NCI-H2196 (cell line): ENCODE measurements around the gene SFMBT2.

Experiments
- DNase-seq: peaks from one replicate; lab custom pipeline; 2025; ENCODE audit not compliant: unreplicated experiment; lab: John Stamatoyannopoulos, UW

The SFMBT2 gene

DNA sequence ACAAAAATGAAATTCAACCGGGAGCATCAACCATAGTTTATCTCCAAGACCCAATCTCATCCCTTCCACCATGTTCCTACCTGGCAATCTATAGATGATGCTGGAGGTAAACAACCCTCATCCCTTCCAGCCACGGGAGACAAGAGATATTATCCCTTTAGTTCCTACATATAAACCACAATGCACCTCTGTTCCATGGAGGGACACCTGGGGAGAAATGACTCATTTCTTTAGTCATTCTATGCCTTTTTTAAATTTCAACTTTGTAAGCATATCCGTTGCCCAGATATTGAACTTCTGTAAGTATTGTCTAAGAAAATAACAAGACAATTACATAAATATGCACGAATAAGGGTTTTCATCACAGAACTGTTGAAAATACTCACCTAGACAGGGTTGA, 15.5 kb upstream of the SFMBT2 start:
- DNase-seq: no peak

GRCh38 chr10:7425691-7426090, 14.9 kb upstream of the SFMBT2 start:
- no peak for DNase-seq

DNA sequence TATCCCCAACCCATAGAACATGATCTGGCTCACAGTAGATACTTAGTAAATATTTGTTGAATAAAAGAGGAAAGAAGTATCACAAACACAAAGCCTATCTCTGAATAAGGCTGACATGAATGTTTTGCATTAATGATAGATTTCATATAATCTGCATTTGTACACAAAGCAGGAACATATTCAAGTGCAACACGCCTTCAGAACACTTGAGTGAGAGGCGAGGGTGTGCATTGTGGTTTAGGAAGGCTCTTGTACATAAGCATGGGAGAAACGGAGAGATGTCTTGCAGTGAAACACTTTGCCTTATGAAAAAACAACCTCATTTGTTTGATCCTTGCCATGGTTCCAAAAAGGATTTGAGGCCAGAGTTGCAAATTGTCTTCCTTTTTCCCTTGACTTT, 14.1 kb upstream of the SFMBT2 start:
- no peak for DNase-seq

DNA sequence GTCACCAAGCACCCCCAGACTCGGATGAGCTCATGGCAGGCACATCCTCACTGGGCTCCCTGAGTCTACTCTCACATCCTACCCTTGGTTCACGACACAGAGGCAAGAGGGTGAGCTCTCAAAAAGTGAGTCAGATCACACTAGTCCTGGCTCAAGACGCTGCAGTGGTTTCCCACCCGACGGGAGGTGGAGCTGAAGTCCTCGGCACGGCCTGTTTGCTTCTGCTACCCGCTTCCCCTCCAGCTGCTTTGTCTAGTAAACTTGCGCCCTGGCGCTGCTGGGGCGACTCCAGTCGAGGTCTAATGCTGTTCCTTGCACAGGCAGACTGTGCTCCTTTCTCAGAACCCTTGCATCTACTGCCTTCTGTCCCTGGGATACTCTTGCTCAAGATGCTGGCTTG, 13.5 kb upstream of the SFMBT2 start:
- no peak for DNase-seq

- no peak for DNase-seq
Measured at GRCh38 chr10:7423521-7423920, 12.7 kb upstream of the SFMBT2 start.

GRCh38 chr10:7421526-7421925, 10.7 kb upstream of the SFMBT2 start:
- no peak for DNase-seq

- no peak for DNase-seq
Measured at GRCh38 chr10:7419998-7420397, 9.2 kb upstream of the SFMBT2 start.

DNA sequence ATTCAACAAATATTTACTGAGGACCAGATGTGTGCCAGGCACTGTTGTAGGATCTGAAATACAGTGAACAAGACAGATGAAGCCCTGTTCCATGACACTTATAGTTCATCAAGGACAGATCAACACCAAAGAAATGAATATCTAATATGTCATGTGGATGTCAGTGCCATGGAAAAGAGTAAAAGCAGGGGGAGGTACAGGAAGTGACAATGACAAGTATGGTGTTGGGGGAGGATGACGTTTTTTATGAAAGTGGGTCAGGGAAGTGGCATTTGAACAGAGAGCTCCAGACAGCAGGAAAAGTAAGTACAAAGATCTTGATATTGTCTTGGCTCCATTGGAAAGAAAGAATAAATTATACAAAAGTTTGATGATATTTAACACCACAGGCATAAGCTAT, 7.0 kb upstream of the SFMBT2 start:
- DNase-seq: no peak

GRCh38 chr10:7417103-7417623, 6.3 kb upstream of the SFMBT2 start:
- peak; percentile 0 for DNase-seq

DNA sequence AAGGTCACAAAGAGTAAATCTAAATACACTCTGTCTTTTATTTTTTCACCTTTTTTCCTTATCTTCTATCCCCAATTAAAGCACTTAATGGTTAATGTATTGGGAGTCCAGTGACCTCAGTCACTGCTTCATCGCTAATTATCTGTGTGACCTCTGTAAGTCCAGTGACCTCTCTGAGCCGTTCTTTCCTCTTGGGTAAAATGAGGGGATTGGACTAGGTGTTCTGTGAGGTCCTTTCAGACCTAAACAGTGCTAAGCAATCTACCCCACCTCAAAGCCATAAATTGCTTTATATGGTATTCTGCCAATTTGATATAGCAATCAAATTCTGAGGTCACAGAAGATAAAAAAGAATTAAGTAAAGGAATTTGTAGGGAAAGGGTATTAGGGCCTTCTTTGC, 3.9 kb upstream of the SFMBT2 start:
- DNase-seq: no peak

- no peak for DNase-seq
Measured at GRCh38 chr10:7412928-7413282, 2.1 kb upstream of the SFMBT2 start.

- DNase-seq: no peak
Measured at GRCh38 chr10:7412237-7412927, 1.5 kb upstream of the SFMBT2 start.

DNA sequence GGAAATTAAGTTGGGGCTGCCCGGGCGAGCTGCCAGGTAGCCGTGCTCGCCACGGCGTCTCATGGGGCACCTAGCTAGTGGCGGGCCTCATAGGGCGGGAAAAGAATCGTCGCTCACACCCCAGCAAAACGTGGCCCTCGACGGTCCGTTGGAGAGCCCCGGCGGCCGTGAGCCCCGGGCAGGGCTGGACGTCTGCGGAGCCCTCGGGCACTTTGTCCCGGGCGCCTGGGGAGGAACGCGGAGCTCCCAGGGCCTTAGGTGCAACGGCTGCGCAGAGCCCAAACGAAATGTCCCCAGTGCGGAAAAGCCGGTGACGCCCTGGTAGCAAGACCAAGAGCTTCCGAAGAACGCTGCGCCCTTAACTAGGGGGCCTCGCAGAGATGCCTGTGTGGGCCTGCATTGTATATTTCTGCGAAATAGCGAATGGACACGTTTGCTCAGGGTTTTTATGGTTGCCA, 866 bp upstream of the SFMBT2 start:
- no peak for DNase-seq

DNA sequence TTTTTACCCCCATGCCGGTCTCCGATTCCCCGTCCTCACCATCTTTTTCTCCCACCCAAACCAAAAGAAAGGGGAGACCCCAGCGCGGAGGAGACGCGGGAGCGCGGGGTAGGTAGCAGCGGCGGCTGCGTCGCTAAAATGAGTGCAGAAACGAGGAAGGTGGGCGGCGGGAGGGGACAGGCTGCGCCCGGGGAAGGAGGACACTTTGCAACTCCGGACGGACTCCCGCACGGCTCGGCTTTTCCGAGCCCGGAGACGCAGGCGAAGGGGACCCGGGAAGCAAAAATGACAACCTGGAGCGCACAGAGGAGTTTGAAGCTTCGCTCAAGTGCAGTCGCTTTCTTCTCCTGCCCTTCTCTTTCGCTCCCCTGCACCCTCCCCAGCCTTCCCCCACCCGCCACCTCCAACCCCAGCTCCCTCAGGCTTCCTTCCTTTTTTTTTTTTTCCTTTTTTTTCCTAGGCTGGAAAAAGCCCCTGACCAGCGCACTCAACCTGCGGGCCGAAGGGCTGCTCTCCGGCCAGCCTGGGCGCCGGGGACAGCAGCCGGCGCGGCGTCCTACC, 453 bp downstream of the SFMBT2 start:
- no peak for DNase-seq

DNA sequence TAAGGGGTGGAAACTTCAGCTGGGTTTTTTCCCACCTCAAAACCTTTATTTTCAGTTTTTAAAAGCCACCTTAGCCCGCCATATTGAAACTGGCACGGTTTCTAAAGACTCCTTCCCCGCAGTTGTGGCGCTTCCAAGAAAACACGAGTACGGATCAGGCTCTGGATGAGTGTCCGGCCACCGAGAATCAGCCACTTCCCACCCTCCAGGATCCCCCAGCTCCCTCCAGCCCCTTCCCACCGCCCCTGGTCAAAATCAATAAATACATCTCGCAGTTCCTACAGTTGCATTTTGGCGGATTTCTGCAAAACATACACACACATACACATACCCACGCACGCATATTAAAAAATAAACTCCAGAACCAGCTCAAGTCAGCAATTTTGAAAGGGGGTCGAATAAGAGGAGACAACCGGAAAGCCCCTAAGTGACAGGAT, 1.1 kb downstream of the SFMBT2 start:
- DNase-seq: no peak

DNA sequence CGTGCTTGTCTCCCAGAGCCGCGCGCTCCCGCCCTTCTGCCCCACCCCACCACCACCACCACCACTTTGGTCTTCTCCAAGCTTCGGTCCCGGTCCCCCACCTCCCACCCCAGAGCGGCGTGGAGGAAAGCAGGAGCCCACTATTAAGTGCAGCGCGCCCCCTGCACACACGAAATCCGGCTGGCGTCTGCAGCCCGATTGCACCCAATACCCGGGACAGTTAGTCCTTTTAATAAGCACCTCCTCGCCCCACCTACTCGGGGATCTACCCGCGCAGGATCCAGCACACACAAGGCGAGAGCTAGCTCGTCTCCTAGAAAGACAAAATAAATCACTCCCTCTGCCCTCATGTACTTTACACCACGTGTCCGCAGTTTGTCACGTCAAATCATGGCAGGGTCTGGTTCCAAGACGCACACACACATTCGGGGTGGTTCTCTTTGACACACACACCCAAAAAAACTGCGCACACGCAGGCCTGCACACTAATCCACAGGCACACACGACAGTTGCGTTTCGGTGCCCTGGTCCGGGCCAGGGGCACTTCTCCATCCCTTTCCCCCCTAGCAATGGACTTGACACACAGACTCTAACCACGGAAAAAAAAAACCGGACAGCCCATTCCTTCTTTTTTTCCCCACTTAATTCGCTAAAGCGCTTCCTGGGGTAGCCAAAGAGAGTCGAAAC, 1.6 kb downstream of the SFMBT2 start:
- no peak for DNase-seq

- no peak for DNase-seq
Measured at GRCh38 chr10:7408291-7409044, 2.4 kb downstream of the SFMBT2 start.

DNA sequence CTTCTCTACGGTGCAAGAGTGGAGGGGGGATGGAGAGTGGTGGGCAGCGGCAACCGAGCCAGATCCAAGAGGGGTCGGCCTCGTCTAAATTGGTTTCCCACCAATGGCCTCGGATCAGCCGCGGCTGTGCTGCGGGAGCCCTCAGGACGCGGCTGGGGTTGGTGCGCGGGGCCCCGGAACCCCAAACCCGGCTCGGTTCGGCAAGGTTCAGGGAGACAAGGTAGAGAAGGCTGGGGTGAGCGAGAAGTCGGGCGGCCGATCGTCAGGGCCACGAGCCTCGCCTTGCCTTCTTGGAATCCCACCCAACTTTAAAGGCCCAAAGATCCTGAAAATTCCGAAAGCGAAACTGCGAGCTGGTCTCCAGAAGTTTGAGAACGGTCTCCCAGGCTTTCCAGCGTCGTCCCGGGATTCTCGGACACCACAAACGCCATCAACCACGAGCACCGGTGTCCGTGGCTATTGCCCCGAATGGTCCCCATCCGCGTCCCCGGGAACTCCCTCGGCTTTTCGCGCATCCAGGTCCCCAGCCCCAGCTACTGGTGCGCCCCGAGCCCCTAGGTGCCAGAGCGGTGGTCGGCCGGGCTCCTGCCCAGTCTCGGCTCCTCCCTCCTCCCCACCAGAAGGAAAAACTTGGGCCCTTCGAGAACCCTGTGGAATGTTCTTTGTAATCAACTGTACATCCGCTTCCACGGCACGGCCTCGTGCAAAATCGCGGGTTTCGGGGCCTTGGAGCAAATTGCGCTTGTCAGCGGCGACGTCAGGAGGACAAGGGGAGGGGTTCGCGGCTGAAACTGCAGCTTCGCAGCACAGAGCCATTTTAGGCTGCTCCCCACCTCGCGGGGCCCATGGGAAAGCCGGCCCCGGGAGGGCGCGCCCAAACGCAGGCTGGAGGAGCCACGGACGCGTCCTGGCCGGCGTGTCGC, 3.2 kb downstream of the SFMBT2 start:
- DNase-seq: no peak

DNA sequence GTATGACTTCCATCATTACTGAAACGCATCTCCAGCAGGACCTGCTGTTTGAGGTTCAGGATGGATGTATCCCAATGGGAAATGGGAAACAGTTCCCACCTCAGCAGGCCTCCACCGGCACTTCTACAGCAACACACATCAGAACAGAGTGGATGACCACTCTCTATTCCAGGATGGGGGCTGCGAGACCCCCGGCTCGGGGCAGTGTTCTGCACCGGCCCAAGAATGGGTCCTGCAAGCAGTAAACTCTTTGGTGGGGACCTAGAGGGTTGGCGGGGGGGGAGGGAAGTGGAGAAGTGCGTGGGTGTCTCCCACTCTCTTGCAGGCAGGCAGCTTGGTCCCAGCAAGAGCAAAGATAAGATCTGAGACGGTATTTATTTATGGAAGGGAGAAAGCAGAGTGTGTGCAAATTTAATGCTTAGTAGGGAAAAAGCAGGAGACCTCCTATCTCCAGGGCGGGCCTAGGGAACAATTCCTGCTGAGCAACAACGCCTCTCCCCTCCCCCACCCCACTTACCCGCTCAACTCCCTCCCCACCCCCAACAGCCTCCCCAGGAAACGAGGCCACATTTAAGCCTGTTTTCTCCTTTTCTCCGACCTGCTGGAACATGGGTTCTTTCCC, 4.0 kb downstream of the SFMBT2 start:
- no peak for DNase-seq

DNA sequence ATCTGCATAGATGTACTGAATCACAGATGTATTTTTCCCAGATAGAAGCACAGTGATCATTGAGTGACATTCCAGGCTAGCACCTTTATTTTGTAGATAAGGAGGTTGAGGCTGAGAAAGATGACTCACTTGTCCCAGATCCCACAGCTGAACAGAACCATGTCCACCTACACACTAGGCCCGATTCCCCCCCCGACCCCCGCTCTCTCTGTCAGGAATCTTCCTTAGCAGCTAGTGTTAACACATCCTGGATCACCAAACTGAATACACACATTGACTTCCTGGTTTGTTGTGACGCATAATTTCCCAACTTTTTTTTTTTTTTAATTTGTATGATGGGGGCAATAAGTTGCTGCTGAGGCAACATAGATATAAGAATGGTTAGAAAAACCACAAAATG, 5.2 kb downstream of the SFMBT2 start:
- DNase-seq: no peak
